AG09309 (cell line): ENCODE measurements around the gene ZNF514.
A peak's percentile ranks its signal among the peaks of the same experiment; 100 is the strongest.

Experiments
- DNase-seq: peaks from one replicate; pipeline ENCODE4 v3.0.0-alpha.2; 2010; ENCODE audit warnings: low read depth
- H3K4me3 ChIP-seq: 2 replicates; pipeline ENCODE4 v1.5.1; 2011; ENCODE audit warnings: mild to moderate bottlenecking, low read depth, low read length, moderate library complexity; ENCODE audit not compliant: control insufficient read depth
- CTCF ChIP-seq: IDR thresholded peaks from 2 replicates; pipeline ENCODE4 v1.5.1; 2011; ENCODE audit warnings: mild to moderate bottlenecking, low read depth, low read length, inconsistent platforms; ENCODE audit not compliant: insufficient read depth, control insufficient read depth; ENCODE audit errors: missing control alignments

ZNF514 gene

GRCh38 chr2:95159690-95160449 is at the start of gene ZNF514:
TSS of gene ZNF514 (minus strand) at chr2:95159848. CDS start at chr2:95153253, 6,595 bp downstream.
- no peak for TF ChIP-seq CTCF
- DNase-seq, result peak; percentile 10
- H3K4me3 ChIP-seq, result peak within 1 kb of the TSS; percentile 84

- no peak for TF ChIP-seq CTCF
- H3K4me3 ChIP-seq, result peak overlapping the region; percentile 73
- DNase-seq, result no peak
Observed at GRCh38 chr2:95208106-95208505, 48.5 kb upstream of the ZNF514 start.

- peak within 1 kb of the TSS; percentile 73 for H3K4me3 ChIP-seq
- TF ChIP-seq CTCF, result peak; percentile 49
- DNase-seq, result peak; percentile 40
Observed at GRCh38 chr2:95207111-95207961, 47.7 kb upstream of the ZNF514 start, which contains the start of gene ZNF892. TSS of gene ZNF892 (plus strand) at chr2:95207521. CDS start at chr2:95207816, 295 bp downstream.

- H3K4me3 ChIP-seq, result no peak overlapping the region
- no peak for TF ChIP-seq CTCF
- DNase-seq, result no peak
Observed at GRCh38 chr2:95206096-95206495, 46.4 kb upstream of the ZNF514 start.

- no peak for DNase-seq
- H3K4me3 ChIP-seq, result no peak overlapping the region
- no peak for TF ChIP-seq CTCF
Observed at GRCh38 chr2:95204396-95204795, 44.7 kb upstream of the ZNF514 start.

GRCh38 chr2:95203911-95204310 is 44.3 kb upstream of the ZNF514 start:
- DNase-seq, result no peak
- no peak overlapping the region for H3K4me3 ChIP-seq
- no peak for TF ChIP-seq CTCF
